H9 (cell line): Measurements from ENCODE around the gene TTC19. TPM values are rescaled to one million over a fixed set of nuclear protein-coding genes. Genes with fewer than 3 reads are reported as not detected.

Experiments used
- DNase-seq: peaks from one replicate; pipeline ENCODE4 v3.0.0-alpha.2; 2017
- H2AFZ ChIP-seq: one replicate; pipeline ENCODE4 v1.6.1; 2013; ENCODE audit warnings: mild to moderate bottlenecking, low read length, control low read depth, moderate library complexity
- H2AK5ac ChIP-seq: 2 replicates; pipeline ENCODE4 v1.6.1; 2013; ENCODE audit warnings: low read length, control low read depth, mixed read lengths; ENCODE audit not compliant: insufficient read length
- H2BK120ac ChIP-seq: one replicate; pipeline ENCODE4 v1.6.1; 2013; ENCODE audit warnings: low read depth, mild to moderate bottlenecking, low read length, control low read depth, inconsistent platforms; ENCODE audit not compliant: poor library complexity, severe bottlenecking
- H2BK12ac ChIP-seq: 2 replicates; pipeline ENCODE4 v1.6.1; 2013; ENCODE audit warnings: low read length, control low read depth, mixed read lengths, low read depth; ENCODE audit not compliant: insufficient read length
- H2BK15ac ChIP-seq: 2 replicates; pipeline ENCODE4 v1.6.1; 2013; ENCODE audit warnings: low read depth, low read length, control low read depth
- H2BK20ac ChIP-seq: one replicate; pipeline ENCODE4 v1.6.1; 2013; ENCODE audit warnings: low read depth, mild to moderate bottlenecking, low read length, control low read depth, inconsistent platforms; ENCODE audit not compliant: poor library complexity, severe bottlenecking
- H2BK5ac ChIP-seq: 2 replicates; pipeline ENCODE4 v1.6.1; 2013; ENCODE audit warnings: low read length, control low read depth, mixed read lengths; ENCODE audit not compliant: insufficient read length
- H3K14ac ChIP-seq: 2 replicates; pipeline ENCODE4 v1.6.1; 2013; ENCODE audit warnings: low read length, control low read depth; ENCODE audit not compliant: insufficient read depth
- H3K18ac ChIP-seq: 2 replicates; pipeline ENCODE4 v1.6.1; 2013; ENCODE audit warnings: low read depth, mild to moderate bottlenecking, mixed read lengths, low read length, control low read depth; ENCODE audit not compliant: insufficient read length
- H3K23ac ChIP-seq: 2 replicates; pipeline ENCODE4 v1.6.1; 2013; ENCODE audit warnings: low read length, control low read depth, mixed read lengths, low read depth; ENCODE audit not compliant: insufficient read length
- H3K23me2 ChIP-seq: 2 replicates; pipeline ENCODE4 v1.6.1; 2013; ENCODE audit warnings: low read depth, mild to moderate bottlenecking, mixed read lengths, low read length, control low read depth; ENCODE audit not compliant: insufficient read length, poor library complexity, severe bottlenecking
- H3K27ac ChIP-seq: 2 replicates; pipeline ENCODE4 v1.5.1; 2013; ENCODE audit warnings: low read length, control low read depth, mixed read lengths, low read depth; ENCODE audit not compliant: insufficient read length
- H3K27me3 ChIP-seq: 2 replicates; pipeline ENCODE4 v1.6.1; 2013; ENCODE audit warnings: low read length, control low read depth, inconsistent platforms; ENCODE audit not compliant: insufficient read depth
- H3K4ac ChIP-seq: 2 replicates; pipeline ENCODE4 v1.6.1; 2013; ENCODE audit warnings: low read depth, mild to moderate bottlenecking, control low read depth, inconsistent platforms, low read length, moderate library complexity
- H3K4me1 ChIP-seq: 2 replicates; pipeline ENCODE4 v1.6.1; 2013; ENCODE audit warnings: low read length, control low read depth, inconsistent platforms; ENCODE audit not compliant: insufficient read depth
- H3K4me2 ChIP-seq: 2 replicates; pipeline ENCODE4 v1.6.1; 2013; ENCODE audit warnings: low read length, control low read depth, mixed read lengths; ENCODE audit not compliant: insufficient read length, insufficient read depth
- H3K56ac ChIP-seq: 2 replicates; pipeline ENCODE4 v1.6.1; 2013; ENCODE audit warnings: low read depth, mild to moderate bottlenecking, mixed read lengths, low read length, control low read depth; ENCODE audit not compliant: insufficient read length
- H3K79me1 ChIP-seq: 2 replicates; pipeline ENCODE4 v1.6.1; 2013; ENCODE audit warnings: low read depth, mild to moderate bottlenecking, moderate library complexity, low read length, control low read depth, inconsistent platforms; ENCODE audit not compliant: insufficient read depth, poor library complexity, severe bottlenecking
- H3K79me2 ChIP-seq: 2 replicates; pipeline ENCODE4 v1.6.1; 2013; ENCODE audit warnings: low read length, control low read depth, inconsistent platforms; ENCODE audit not compliant: insufficient read depth
- H3K9ac ChIP-seq: 2 replicates; pipeline ENCODE4 v1.6.1; 2013; ENCODE audit warnings: low read length, control low read depth, mixed read lengths; ENCODE audit not compliant: insufficient read length; ENCODE audit errors: extremely low read depth
- H3K9me3 ChIP-seq: one replicate; pipeline ENCODE4 v1.6.1; 2013; ENCODE audit warnings: low read depth, low read length, inconsistent platforms; ENCODE audit not compliant: control insufficient read depth
- H3T11ph ChIP-seq: one replicate; pipeline ENCODE4 v1.6.1; 2013; ENCODE audit warnings: mild to moderate bottlenecking, low read length, control low read depth, inconsistent platforms
- H4K20me1 ChIP-seq: one replicate; pipeline ENCODE4 v1.6.1; 2013; ENCODE audit not compliant: control insufficient read depth, insufficient read length, insufficient read depth
- H4K5ac ChIP-seq: 2 replicates; pipeline ENCODE4 v1.6.1; 2013; ENCODE audit warnings: low read depth, mild to moderate bottlenecking, mixed read lengths, low read length, control low read depth; ENCODE audit not compliant: insufficient read length
- H4K8ac ChIP-seq: replicated peaks from 2 replicates; pipeline ENCODE4 v1.6.1; 2013; ENCODE audit warnings: low read length, control low read depth, mixed read lengths, low read depth; ENCODE audit not compliant: insufficient read length
- H4K91ac ChIP-seq: 2 replicates; pipeline ENCODE4 v1.6.1; 2013; ENCODE audit warnings: low read depth, mild to moderate bottlenecking, moderate library complexity, mixed read lengths, low read length, control low read depth; ENCODE audit not compliant: insufficient read length
- H3K27ac Mint-ChIP-seq, 3 experiments: 2 replicates in 2 of 3; 3 replicates in 1 of 3; pipeline ENCODE4 v1.8.0; 2020 to 2021; ENCODE audit warnings: mixed read lengths in 3 of 3, mild to moderate bottlenecking in 1 of 3, moderate library complexity in 1 of 3
- H3K27me3 Mint-ChIP-seq: 2 replicates; pipeline ENCODE4 v1.8.0; 2021; ENCODE audit warnings: low read depth, mild to moderate bottlenecking, moderate library complexity, mixed read lengths
- H3K36me3 Mint-ChIP-seq, 3 experiments: 2 replicates in 2 of 3; 3 replicates in 1 of 3; pipeline ENCODE4 v1.8.0; 2020 to 2021; ENCODE audit warnings: low read depth in 3 of 3, mixed read lengths in 3 of 3; ENCODE audit not compliant: insufficient read depth in 1 of 3
- H3K4me1 Mint-ChIP-seq, 2 experiments: 2 replicates each; pipeline ENCODE4 v1.8.0; 2020; ENCODE audit warnings: mixed read lengths in 2 of 2
- H3K4me3 Mint-ChIP-seq, 2 experiments: 2 replicates in 1 of 2; 3 replicates in 1 of 2; pipeline ENCODE4 v1.8.0; 2020 to 2021; ENCODE audit warnings: mild to moderate bottlenecking in 2 of 2, mixed read lengths in 2 of 2, moderate library complexity in 1 of 2
- H3K9me3 Mint-ChIP-seq, 2 experiments: 2 replicates in 1 of 2; 3 replicates in 1 of 2; pipeline ENCODE4 v1.8.0; 2020; ENCODE audit warnings: mild to moderate bottlenecking in 2 of 2, mixed read lengths in 2 of 2, moderate library complexity in 1 of 2
- CTCF ChIP-seq: fragments of 200-600 bp; sonication (generic); conservative IDR thresholded peaks from 3 replicates; pipeline ENCODE4 v1.8.0; 2021; ENCODE audit warnings: antibody characterized with exemption, mild to moderate bottlenecking
- WGBS: extraction: QIAGEN DNeasy Blood & Tissue Kit; methylation state at CpG from one replicate; pipeline ENCODE4 v1.1.7; 2013; ENCODE audit warnings: missing lambda C conversion rate, low lambda C conversion rate, mixed read lengths; ENCODE audit not compliant: insufficient read length; ENCODE audit errors: extremely low coverage; 5-methylcytosine and 5-hydroxymethylcytosine counted together
- long read RNA-seq: library from polyadenylated mRNA; unstranded; transcript quantifications from one replicate; pipeline ENCODE4 v2.0.0, GENCODE V29; 2020
- total RNA-seq: library from RNA; stranded (reverse); gene quantifications from 2 replicates; pipeline ENCODE4 v1.2.1, GENCODE V29; 2021

TTC19 gene
- 59.5 and 64.3 TPM in 2 replicates for total RNA-seq
- long read RNA-seq, partial matches to known transcripts, result 15 of 29 reads
- long read RNA-seq, other reads (novel, unspliced or antisense), result 12 of 29 reads

GRCh38 chr17:15999141-15999973, at the start of gene TTC19, which contains the start of gene ZSWIM7:
TTC19 (plus strand) TSS chr17:15999824; CDS start chr17:15999849, 25 bp downstream.
ZSWIM7 (minus strand) TSS chr17:15999704; CDS start chr17:15999594, 110 bp downstream.
- Mint-ChIP-seq H3K36me3 (peaks cover 36 to 43% (median 42%) of the 10 kb centered on the region in 3 experiments), H3K4me3 (peak within 1 kb of the TSS; percentile 96), H3K27me3 (no peaks in the 10 kb centered on the region), H3K27ac (peak within 1 kb of the TSS; percentile 96 to 100 (median 99)), H3K9me3 (peaks cover 7 to 10% of the 10 kb centered on the region in 2 experiments), H3K4me1 (peaks cover 13 to 16% of the 10 kb centered on the region in 2 experiments)
- Histone ChIP-seq H2AFZ (no peak within 1 kb of the TSS), H4K8ac (no peak within 1 kb of the TSS), H3K27ac (peak within 1 kb of the TSS; percentile 1), H2BK12ac (no peak within 1 kb of the TSS), H4K5ac (no peak within 1 kb of the TSS), H3K23me2 (peaks cover 7% of the 10 kb centered on the region), H3K18ac (peak within 1 kb of the TSS; percentile 93), H2BK20ac (no peak within 1 kb of the TSS), H2AK5ac (no peak within 1 kb of the TSS), H3K4ac (no peak within 1 kb of the TSS; the same call in 1 of the 2 replicates), H3K79me2 (peaks cover 13% of the 10 kb centered on the region; the same call in 1 of the 2 replicates), H2BK5ac (no peak within 1 kb of the TSS), H3K9me3 (no peaks in the 10 kb centered on the region), H2BK15ac (no peak within 1 kb of the TSS), H3K14ac (peak within 1 kb of the TSS; percentile 94), H3K4me1 (0 out of 2 replicates have a peak, but pooled peaks cover 4% of the 10 kb centered on the region), H3K9ac (peak within 1 kb of the TSS; percentile 77), H3T11ph (no peak within 1 kb of the TSS), H3K23ac (no peak within 1 kb of the TSS), H3K79me1 (peaks cover 8% of the 10 kb centered on the region), H2BK120ac (no peak within 1 kb of the TSS), H4K20me1 (no peaks in the 10 kb centered on the region), H3K4me2 (peak within 1 kb of the TSS; percentile 93), H3K27me3 (no peaks in the 10 kb centered on the region), H3K56ac (no peak within 1 kb of the TSS), H4K91ac (no peak within 1 kb of the TSS)
- no peak for TF ChIP-seq CTCF
- WGBS, result no CpG with 5 or more reads among the region's 91 CpGs
- peak; percentile 99 for DNase-seq
